ENCODE results near the gene ZNF782. TPM values are rescaled to one million over a fixed set of nuclear protein-coding genes. Genes with fewer than 3 reads are reported as not detected.

ZNF782 gene
- polyA plus RNA-seq, 1 of the 3 experiments (the other 2 are of a cell fraction) = 1.3 TPM

DNA sequence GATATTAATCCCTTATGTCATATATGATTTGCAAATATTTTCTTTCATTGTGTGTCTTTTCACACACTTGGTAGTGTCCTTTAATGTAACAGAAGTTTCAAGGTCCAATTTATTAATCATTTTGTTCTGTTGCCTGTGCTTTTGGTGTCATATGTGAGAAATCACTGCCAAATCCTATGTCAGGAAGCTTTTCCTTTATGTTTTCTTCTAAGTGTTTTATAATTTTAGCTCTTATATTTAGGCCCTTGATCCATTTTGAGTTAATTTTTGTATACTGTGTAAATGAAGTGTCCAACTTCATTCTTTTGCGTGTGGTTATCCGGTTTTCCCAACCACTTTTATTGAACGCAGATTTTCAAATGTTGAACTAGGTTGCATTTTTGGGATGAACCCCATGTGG lies 70.3 kb downstream of the ZNF782 start:
- no peaks in the 10 kb centered on the region for H3K36me3 ChIP-seq (replicated peaks in 1 of 2; ENCODE audit: control insufficient read depth in 1 of 2, insufficient read depth in 2 of 2, low read length in 1 of 2)
- 95% methylated on average over 3 of the region's 3 CpGs for WGBS (ENCODE audit: low lambda C conversion rate)
- H3K79me2 ChIP-seq (ENCODE audit: insufficient read depth) = no peaks in the 10 kb centered on the region
- H3K9ac ChIP-seq = no peak overlapping the region
- no peak overlapping the region for H2AFZ ChIP-seq (ENCODE audit: low read depth)
- no peak overlapping the region for H3K4me2 ChIP-seq
- H3K9me3 ChIP-seq = no peaks in the 10 kb centered on the region
- peaks cover 0 to 2% of the 10 kb centered on the region in 2 experiments; a peak in 2 of 4 replicates for H3K4me1 ChIP-seq (ENCODE audit: control insufficient read depth in 1 of 2, insufficient read depth in 2 of 2, low read depth in 1 of 2, low read length in 1 of 2)
- no peaks in the 10 kb centered on the region for H4K20me1 ChIP-seq (ENCODE audit: insufficient read depth)
- TF ChIP-seq, protein P1, sequence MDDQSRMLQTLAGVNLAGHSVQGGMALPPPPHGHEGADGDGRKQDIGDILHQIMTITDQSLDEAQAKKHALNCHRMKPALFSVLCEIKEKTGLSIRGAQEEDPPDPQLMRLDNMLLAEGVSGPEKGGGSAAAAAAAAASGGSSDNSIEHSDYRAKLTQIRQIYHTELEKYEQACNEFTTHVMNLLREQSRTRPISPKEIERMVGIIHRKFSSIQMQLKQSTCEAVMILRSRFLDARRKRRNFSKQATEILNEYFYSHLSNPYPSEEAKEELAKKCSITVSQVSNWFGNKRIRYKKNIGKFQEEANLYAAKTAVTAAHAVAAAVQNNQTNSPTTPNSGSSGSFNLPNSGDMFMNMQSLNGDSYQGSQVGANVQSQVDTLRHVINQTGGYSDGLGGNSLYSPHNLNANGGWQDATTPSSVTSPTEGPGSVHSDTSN (IDR thresholded peaks at IDR 0.05) = no peak
- TF ChIP-seq ELF1 (IDR thresholded peaks at IDR 0.05) (no peak), TEAD4 (IDR thresholded peaks at IDR 0.05; ENCODE audit: borderline replicate concordance, insufficient read depth) (no peak), YY1 (IDR thresholded peaks at IDR 0.05; ENCODE audit: low read depth) (no peak), MXI1 (IDR thresholded peaks at IDR 0.05; ENCODE audit: low read depth, low read length) (no peak)
- no peak overlapping the region for H3K4me3 ChIP-seq (ENCODE audit: low read depth in 2 of 2, low read length in 1 of 2)
- no peaks in the 10 kb centered on the region for H3K27me3 ChIP-seq (ENCODE audit: insufficient read depth)
- ChIA-PET CTCF (no interaction called here), POLR2A (no interaction called here)
- H3K9me2 ChIP-seq = no peaks in the 10 kb centered on the region
- H3K27ac ChIP-seq (ENCODE audit: low read depth in 2 of 2, low read length in 1 of 2) = no peak overlapping the region
- DNase-seq = no peak
- no peaks in the 10 kb centered on the region for H3F3A ChIP-seq (replicated peaks; ENCODE audit: insufficient read depth)

DNA sequence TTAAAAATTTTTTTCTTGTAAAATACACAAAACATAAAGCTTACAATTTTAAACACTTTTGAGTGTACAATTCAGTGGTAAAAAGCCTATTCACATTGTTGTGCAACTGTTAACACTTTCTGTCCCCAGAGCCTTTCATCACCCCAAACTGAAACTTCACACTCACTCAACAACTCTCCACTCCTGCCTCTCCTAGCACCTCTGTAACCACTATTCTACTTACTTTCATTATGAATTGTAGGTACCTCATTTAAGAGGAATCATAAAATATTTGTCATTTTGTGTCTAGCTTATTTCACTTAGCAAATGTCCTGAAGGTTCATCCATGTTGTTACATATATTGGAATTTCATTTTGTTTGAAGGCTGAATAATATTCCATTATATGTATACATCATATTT lies 72.1 kb downstream of the ZNF782 start:
- Histone ChIP-seq H4K20me1 (ENCODE audit: insufficient read depth) (no peaks in the 10 kb centered on the region), H3K4me3 (ENCODE audit: low read depth in 2 of 2, low read length in 1 of 2) (no peak overlapping the region), H3K9ac (no peak overlapping the region), H3K9me3 (no peaks in the 10 kb centered on the region), H2AFZ (ENCODE audit: low read depth) (no peak overlapping the region), H3K79me2 (ENCODE audit: insufficient read depth) (peaks cover 9% of the 10 kb centered on the region; the same call in 1 of the 2 replicates), H3F3A (replicated peaks; ENCODE audit: insufficient read depth) (no peaks in the 10 kb centered on the region), H3K9me2 (no peaks in the 10 kb centered on the region), H3K4me2 (no peak overlapping the region), H3K27ac (ENCODE audit: low read depth in 2 of 2, low read length in 1 of 2) (no peak overlapping the region), H3K27me3 (ENCODE audit: insufficient read depth) (no peaks in the 10 kb centered on the region), H3K36me3 (replicated peaks in 1 of 2; ENCODE audit: control insufficient read depth in 1 of 2, insufficient read depth in 2 of 2, low read length in 1 of 2) (no peaks in the 10 kb centered on the region), H3K4me1 (ENCODE audit: control insufficient read depth in 1 of 2, insufficient read depth in 2 of 2, low read depth in 1 of 2, low read length in 1 of 2) (peaks cover 2 to 7% of the 10 kb centered on the region in 2 experiments; a peak in 2 of 4 replicates)
- POLR2A ChIA-PET = no interaction called here
- CTCF ChIA-PET = no interaction called here
- TF ChIP-seq GABPA (IDR thresholded peaks at IDR 0.05; ENCODE audit: low read depth) (no peak), RXRA (IDR thresholded peaks at IDR 0.05; ENCODE audit: borderline replicate concordance, low read depth) (no peak), NRF1 (IDR thresholded peaks at IDR 0.05; ENCODE audit: low read depth, low read length) (no peak), EP300 (IDR thresholded peaks at IDR 0.05; ENCODE audit: borderline replicate concordance in 1 of 2, low read depth in 1 of 2, low read length in 1 of 2) (no peak), TEAD4 (IDR thresholded peaks at IDR 0.05; ENCODE audit: borderline replicate concordance, insufficient read depth) (no peak), TAF1 (IDR thresholded peaks at IDR 0.05; ENCODE audit: borderline replicate concordance, low read depth, low read length) (no peak)
- TF ChIP-seq, protein P2, sequence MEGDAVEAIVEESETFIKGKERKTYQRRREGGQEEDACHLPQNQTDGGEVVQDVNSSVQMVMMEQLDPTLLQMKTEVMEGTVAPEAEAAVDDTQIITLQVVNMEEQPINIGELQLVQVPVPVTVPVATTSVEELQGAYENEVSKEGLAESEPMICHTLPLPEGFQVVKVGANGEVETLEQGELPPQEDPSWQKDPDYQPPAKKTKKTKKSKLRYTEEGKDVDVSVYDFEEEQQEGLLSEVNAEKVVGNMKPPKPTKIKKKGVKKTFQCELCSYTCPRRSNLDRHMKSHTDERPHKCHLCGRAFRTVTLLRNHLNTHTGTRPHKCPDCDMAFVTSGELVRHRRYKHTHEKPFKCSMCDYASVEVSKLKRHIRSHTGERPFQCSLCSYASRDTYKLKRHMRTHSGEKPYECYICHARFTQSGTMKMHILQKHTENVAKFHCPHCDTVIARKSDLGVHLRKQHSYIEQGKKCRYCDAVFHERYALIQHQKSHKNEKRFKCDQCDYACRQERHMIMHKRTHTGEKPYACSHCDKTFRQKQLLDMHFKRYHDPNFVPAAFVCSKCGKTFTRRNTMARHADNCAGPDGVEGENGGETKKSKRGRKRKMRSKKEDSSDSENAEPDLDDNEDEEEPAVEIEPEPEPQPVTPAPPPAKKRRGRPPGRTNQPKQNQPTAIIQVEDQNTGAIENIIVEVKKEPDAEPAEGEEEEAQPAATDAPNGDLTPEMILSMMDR (IDR thresholded peaks at IDR 0.05) = no peak
- DNase-seq = no peak
